ENCODE results near the gene AXIN1. TPM values are rescaled to one million over a fixed set of nuclear protein-coding genes. Genes with fewer than 3 reads are reported as not detected.

AXIN1 gene
- total and polyA plus RNA-seq, 9 of the 15 experiments (the other 6 are each of a cell fraction or from before 2014, with no cell fraction given) = 0.42 to 58.0 (median 25.9) TPM

- TF ChIP-seq ZNF511 (CRISPR knock-in tag; IDR thresholded peaks at IDR 0.05) (no peak), POLR3A (IDR thresholded peaks at IDR 0.05; ENCODE audit: borderline replicate concordance, extremely low read depth, insufficient read depth, insufficient read length) (no peak), PHB (CRISPR knock-in tag; IDR thresholded peaks at IDR 0.05) (no peak), TOE1 (IDR thresholded peaks at IDR 0.05; ENCODE audit: borderline replicate concordance) (0 out of 2 replicates have a peak, but pooled peaks have one; percentile 62), TOE1 (CRISPR knock-in tag; IDR thresholded peaks at IDR 0.05; ENCODE audit: borderline replicate concordance, low read depth) (no peak), EP300 (IDR thresholded peaks at IDR 0.05; ENCODE audit: low read length) (peak; percentile 10; the same call in 1 of the 2 replicates), FOXP4 (CRISPR knock-in tag; IDR thresholded peaks at IDR 0.05; ENCODE audit: borderline replicate concordance) (no peak), ZNF175 (CRISPR knock-in tag; IDR thresholded peaks at IDR 0.05; ENCODE audit: low read depth) (no peak), MCM3 (IDR thresholded peaks at IDR 0.05) (no peak), ETV6 (IDR thresholded peaks at IDR 0.05; ENCODE audit: borderline replicate concordance in 1 of 2, low read depth in 2 of 2, low read length in 1 of 2) (no peak), ETV6 (CRISPR knock-in tag; IDR thresholded peaks at IDR 0.05; ENCODE audit: borderline replicate concordance) (no peak), CUX1 (CRISPR knock-in tag; IDR thresholded peaks at IDR 0.05) (no peak), HCFC1 (IDR thresholded peaks at IDR 0.05; ENCODE audit: low read depth, low read length) (peak; percentile 16; the same call in 1 of the 2 replicates), PATZ1 (CRISPR knock-in tag; IDR thresholded peaks at IDR 0.05; ENCODE audit: borderline replicate concordance) (no peak), ZNF263 (CRISPR knock-in tag; IDR thresholded peaks at IDR 0.05; ENCODE audit: borderline replicate concordance) (peak; percentile 52; the same call in 1 of the 2 replicates), U2AF2 (optimal IDR thresholded peaks at IDR 0.05; ENCODE audit: low read depth, low read length) (no peak), RBM22 (IDR thresholded peaks at IDR 0.05; ENCODE audit: low read depth, low read length, poor library complexity, severe bottlenecking) (no peak)
These were observed 44.1 kb upstream of the AXIN1 start (continued) for GRCh38 chr16:396605-397004.

All from K562 (cell line).